NCI-H446 treated with DMSO at 0.1 percent for 48 hours (cell line): ENCODE measurements around the gene NMUR2.

Source experiments
- DNase-seq: peaks from one replicate; lab custom pipeline; 2025; lab: John Stamatoyannopoulos, UW

The NMUR2 gene

GRCh38 chr5:152369298-152369697 lies 35.8 kb downstream of the NMUR2 start:
- DNase-seq, result no peak

DNA sequence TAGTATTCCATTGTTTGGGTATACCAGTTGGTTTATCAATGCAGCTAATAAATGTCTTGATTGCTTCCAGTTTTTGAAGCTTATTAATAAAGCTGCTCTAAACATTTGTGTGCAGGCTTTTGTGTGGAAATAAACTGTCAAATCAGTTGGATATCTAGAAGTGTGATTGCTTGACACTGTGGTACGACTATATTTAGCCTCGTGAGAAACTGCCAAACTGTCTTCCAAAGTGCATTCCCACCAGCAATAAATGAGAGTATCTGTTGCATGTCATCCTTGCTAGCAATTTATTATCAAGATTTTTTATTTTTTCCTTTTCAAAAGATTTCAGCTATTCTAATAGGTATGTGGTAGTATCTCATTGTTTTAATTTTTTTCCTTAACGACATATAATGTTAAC lies 37.5 kb downstream of the NMUR2 start:
- no peak for DNase-seq

GRCh38 chr5:152366716-152367115 lies 38.4 kb downstream of the NMUR2 start:
- DNase-seq, result no peak

DNA sequence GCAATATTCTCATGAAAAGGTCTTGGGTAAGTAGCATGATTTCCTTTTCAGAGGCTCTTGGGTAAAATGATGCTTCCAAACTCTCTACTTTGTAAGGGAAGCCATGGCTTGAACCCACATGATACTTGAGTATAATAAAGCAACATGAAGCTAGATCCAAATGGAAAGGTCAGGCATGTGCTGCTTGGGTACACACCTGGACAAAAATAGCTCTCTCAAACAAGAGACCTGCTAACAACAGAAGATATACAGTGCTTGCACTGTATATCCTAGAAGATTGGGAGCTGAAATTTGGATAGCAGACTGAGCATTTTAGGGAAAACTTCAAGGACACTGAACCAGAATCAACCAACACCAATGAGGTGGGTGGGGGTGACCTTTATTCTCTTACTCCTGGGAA lies 40.2 kb downstream of the NMUR2 start:
- DNase-seq, result no peak

GRCh38 chr5:152364172-152364571 lies 40.9 kb downstream of the NMUR2 start:
- DNase-seq, result no peak

DNA sequence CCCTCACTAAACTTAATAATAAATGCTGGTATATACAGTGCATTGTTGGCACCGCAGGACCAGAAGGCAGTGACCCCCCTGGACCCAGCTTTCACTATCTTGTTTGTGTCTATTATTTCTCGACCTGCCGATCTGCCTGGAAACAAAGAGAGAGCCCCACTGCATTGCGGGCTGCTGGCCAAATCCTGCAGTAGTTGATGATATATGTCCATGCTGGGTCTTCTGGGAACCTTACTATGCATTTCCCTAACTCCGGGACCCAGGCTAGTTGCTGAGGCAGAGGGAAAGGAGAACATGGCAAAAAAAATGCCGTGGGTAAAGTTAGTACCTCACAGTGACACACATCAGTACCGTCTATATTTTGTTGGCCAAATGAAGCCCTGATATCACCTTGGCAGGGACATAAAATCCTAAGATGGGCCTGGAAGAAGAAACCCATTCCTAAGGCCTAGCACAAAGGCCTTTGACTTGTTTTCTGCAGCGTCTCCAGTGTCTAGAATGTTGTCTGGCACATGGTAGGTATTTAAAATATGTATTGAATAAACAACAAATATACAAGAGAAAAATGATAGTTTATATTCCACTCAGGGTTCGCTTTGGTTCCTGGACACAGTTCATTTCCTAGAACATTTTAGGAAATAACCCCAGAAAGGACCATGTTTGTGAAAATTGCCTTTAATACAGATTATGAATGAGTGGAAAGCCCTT lies 46.1 kb downstream of the NMUR2 start:
- no peak for DNase-seq

DNA sequence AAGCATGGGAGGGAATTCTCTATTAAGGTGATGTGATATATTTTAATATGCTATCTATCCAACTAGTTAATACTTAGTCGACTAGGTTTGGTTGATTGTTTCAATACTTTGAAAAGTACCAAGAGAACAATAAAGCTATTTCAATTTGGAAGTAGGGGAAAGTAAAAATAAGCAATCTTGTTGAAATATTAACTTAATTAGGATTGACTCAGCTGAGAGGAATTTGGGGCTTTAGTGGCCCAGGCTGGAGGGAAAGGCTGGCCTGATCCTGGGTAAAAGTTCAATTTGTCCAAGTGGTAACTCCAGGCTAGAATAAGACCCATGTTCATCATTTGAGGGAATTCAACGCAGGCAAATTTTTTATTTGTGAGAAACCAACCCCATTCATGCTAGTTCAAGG lies 48.6 kb downstream of the NMUR2 start:
- no peak for DNase-seq

- no peak for DNase-seq
Measured at GRCh38 chr5:152355061-152355460, 50.0 kb downstream of the NMUR2 start.

DNA sequence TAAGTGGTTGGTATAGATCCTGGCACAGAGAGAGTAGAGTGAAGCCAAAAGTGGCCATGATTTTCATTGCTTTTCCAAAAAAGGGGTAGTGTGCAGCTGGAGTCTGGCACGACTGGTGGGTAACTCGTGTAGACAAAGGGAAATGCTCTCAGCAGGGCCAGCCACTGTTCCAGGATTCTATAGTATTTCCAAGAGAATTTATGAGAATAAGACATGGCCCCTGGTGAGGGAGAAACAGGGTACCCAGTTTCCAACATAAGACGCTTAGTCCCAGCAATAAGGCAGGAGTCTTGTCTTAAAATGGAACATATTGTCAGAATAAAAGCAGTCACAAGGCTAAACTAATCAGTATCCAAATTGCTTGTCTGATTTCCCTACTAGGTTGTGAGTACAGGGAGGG lies 52.1 kb downstream of the NMUR2 start:
- DNase-seq, result no peak

DNA sequence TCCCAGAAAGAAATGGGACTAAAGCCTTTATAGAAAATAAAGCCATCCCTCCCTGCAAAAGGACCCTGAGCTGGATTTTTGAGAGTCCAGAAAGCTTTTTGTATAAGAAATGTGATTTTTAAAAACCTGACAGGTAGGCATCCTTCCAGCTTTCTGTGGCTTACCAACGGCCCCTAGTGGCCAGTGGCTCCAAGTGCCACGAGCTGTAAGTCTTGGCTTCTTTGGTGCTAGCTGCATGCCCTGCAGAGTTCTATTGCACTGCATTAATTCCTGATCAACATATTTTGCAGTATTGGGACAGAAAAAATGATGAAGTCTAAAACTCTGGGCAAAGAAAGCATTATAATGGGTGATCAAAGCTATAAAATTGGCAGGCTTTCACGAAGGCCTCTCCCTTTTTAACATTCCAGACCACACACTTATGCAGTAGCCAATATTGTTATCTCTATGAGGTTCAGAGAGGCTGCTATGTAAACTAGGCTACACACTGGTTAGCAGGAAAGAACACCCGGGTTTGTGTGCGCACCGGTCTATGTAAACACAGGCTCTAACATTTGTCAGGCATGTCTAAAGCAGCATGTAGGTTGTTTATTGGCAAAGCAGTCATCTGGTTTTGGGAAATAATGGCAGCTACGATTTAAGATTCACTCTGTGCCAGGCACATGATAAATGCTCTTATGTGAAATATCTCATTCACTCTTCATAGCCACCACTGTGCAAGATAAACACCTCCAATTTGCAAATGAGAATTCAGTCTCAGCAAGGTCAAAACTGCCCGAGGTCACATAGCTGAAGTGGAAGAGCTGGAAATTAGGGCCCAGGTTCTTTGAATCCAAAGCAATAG lies 55.2 kb downstream of the NMUR2 start:
- no peak for DNase-seq
